Tibial nerve (tissue), 4 donors: ENCODE measurements around the gene SLC22A3.

Experiments
- EP300 ChIP-seq, 2 donors: sonication (generic); formaldehyde crosslinking; IDR thresholded peaks; one replicate each; pipeline ENCODE4 v1.6.1; 2017; ENCODE audit warnings: antibody characterized with exemption in 2 of 2, mild to moderate bottlenecking in 1 of 2
- POLR2A ChIP-seq, 2 donors: fragments of 450-650 bp; IDR thresholded peaks; one replicate each; pipeline ENCODE4 v1.6.1; 2017; ENCODE audit warnings: antibody characterized with exemption in 2 of 2, mild to moderate bottlenecking in 2 of 2, moderate library complexity in 2 of 2
- TF ChIP-seq, protein P1 (sequence below), 5 experiments: fragments of 200-600 bp in 3 of 5; fragments of 450-650 bp in 2 of 5; sonication (generic) in 3 of 5; IDR thresholded peaks; one replicate each; pipeline ENCODE4 v1.5.1; 2016 to 2019; ENCODE audit warnings: antibody characterized with exemption in 5 of 5, mild to moderate bottlenecking in 3 of 5, moderate library complexity in 2 of 5

DNA sequence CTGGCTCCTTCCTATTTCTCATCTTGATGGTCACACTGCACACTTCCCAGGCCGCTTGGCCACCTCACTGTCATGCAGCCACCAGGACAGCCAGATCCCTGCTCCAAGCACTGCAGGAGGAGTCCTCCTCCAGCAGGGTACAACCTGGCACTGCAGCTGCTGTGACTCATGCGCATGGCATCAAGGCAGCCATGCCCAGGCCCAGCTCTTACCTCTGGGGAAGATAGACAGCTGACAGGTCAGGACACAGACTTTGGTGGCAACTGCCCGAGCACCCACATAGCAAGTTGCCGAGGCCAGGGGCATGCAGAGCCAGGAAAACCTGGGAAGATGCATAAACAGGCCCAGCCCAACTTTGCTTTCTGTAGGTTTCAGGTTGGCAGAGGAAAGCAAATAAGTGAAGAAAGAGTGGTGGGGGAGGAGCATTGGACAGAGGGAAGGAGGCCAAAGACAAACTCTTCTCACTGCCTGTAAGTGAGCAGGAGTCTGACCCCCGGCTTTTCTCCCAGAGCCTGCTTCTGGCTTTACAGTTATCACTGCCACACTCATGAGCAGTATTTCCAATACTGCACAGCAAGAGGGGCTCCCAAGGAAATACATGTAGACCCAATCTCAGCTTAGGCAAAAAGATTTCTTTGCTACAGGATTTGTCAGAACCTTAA, 38.8 kb downstream of the SLC22A3 start:
- TF ChIP-seq, protein P1, sequence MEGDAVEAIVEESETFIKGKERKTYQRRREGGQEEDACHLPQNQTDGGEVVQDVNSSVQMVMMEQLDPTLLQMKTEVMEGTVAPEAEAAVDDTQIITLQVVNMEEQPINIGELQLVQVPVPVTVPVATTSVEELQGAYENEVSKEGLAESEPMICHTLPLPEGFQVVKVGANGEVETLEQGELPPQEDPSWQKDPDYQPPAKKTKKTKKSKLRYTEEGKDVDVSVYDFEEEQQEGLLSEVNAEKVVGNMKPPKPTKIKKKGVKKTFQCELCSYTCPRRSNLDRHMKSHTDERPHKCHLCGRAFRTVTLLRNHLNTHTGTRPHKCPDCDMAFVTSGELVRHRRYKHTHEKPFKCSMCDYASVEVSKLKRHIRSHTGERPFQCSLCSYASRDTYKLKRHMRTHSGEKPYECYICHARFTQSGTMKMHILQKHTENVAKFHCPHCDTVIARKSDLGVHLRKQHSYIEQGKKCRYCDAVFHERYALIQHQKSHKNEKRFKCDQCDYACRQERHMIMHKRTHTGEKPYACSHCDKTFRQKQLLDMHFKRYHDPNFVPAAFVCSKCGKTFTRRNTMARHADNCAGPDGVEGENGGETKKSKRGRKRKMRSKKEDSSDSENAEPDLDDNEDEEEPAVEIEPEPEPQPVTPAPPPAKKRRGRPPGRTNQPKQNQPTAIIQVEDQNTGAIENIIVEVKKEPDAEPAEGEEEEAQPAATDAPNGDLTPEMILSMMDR (IDR thresholded peaks at IDR 0.05), result no peak
- no peak for TF ChIP-seq EP300 (IDR thresholded peaks at IDR 0.05)
- TF ChIP-seq POLR2A (IDR thresholded peaks at IDR 0.05), result no peak
